ENCODE data around the gene C1QC. TPM values are rescaled to one million over a fixed set of nuclear protein-coding genes. Genes with fewer than 3 reads are reported as not detected.

C1QC gene
- total and polyA plus RNA-seq, 2 experiments from 2014 or later, result not detected

DNA sequence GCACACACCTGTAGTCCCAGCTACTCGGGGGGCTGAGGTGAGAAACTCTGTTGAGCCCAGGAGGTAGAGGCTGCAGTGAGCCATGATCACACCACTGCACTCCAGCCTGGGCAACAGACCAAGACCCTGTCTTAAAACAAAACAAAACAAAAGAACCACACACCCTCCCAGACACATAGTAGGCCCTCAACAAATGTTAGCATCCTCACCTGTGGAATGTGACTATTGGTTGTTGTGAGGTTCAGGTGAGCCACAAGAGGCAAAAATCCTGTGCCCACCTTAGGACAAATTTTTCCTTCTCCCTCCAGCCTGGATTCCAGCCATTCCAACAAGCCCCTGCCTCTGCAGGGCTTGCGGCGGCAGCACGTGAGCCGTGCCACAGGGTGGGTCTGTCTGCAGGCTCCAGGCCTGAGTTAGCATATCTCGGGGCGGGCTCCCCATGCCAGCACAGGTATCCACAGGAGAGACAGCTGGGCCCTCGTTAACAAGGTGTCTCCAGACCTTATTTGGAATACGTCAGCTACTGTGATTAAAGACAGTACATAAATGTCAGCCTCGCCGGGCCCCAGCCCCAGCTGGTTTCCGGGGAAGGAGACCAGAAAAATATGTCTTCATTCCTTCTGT, 27.0 kb downstream of the C1QC start:
- no peaks in the 10 kb centered on the region for H3K4me1 ChIP-seq (ENCODE audit: insufficient read depth)
- no peaks in the 10 kb centered on the region for H3K36me3 Mint-ChIP-seq (ENCODE audit: low read depth)
- H3K27me3 ChIP-seq (ENCODE audit: insufficient read depth), result no peaks in the 10 kb centered on the region
- H3K4me1 Mint-ChIP-seq, result peaks cover 15% of the 10 kb centered on the region
- peaks cover 14% of the 10 kb centered on the region for H3K27me3 Mint-ChIP-seq (ENCODE audit: insufficient read depth, low read depth, poor library complexity)
- H3K9me3 Mint-ChIP-seq, result no peaks in the 10 kb centered on the region
- no peak overlapping the region for H3K27ac ChIP-seq (ENCODE audit: low read depth)
- no peaks in the 10 kb centered on the region for H3K9me2 ChIP-seq (ENCODE audit: insufficient read depth)
- H2AFZ ChIP-seq, result no peak overlapping the region
- DNase-seq (ENCODE audit: low spot score), result peak; percentile 21
- no peak overlapping the region for H3K27ac Mint-ChIP-seq
- H3K36me3 ChIP-seq (ENCODE audit: insufficient read depth), result no peaks in the 10 kb centered on the region
- H3K4me3 Mint-ChIP-seq, result no peak overlapping the region
- H3K4me3 ChIP-seq, result no peak overlapping the region
- H3K4me2 ChIP-seq, result no peak overlapping the region
- H3K79me2 ChIP-seq (replicated peaks; ENCODE audit: insufficient read depth), result no peaks in the 10 kb centered on the region
- peak; percentile 30 for ATAC-seq
- TF ChIP-seq CTCF (conservative IDR thresholded peaks at IDR 0.05; ENCODE audit: low read depth in 2 of 2) (no peak), STAT1 (IDR thresholded peaks at IDR 0.05; ENCODE audit: unreplicated experiment) (no peak), CREB1 (CRISPR knock-in tag; IDR thresholded peaks at IDR 0.05; ENCODE audit: low read depth) (no peak), JUNB (IDR thresholded peaks at IDR 0.05; ENCODE audit: unreplicated experiment) (no peak), ZNF114 (CRISPR knock-in tag; IDR thresholded peaks at IDR 0.05) (no peak), NANOG (IDR thresholded peaks at IDR 0.05; ENCODE audit: borderline replicate concordance) (no peak), EZH2 (IDR thresholded peaks at IDR 0.05; ENCODE audit: low read depth, unreplicated experiment) (no peak), EZH2phosphoT487 (IDR thresholded peaks at IDR 0.05; ENCODE audit: unreplicated experiment) (no peak), ZNF331 (CRISPR knock-in tag; IDR thresholded peaks at IDR 0.05; ENCODE audit: low read depth) (no peak)
- TF ChIP-seq, protein P1, sequence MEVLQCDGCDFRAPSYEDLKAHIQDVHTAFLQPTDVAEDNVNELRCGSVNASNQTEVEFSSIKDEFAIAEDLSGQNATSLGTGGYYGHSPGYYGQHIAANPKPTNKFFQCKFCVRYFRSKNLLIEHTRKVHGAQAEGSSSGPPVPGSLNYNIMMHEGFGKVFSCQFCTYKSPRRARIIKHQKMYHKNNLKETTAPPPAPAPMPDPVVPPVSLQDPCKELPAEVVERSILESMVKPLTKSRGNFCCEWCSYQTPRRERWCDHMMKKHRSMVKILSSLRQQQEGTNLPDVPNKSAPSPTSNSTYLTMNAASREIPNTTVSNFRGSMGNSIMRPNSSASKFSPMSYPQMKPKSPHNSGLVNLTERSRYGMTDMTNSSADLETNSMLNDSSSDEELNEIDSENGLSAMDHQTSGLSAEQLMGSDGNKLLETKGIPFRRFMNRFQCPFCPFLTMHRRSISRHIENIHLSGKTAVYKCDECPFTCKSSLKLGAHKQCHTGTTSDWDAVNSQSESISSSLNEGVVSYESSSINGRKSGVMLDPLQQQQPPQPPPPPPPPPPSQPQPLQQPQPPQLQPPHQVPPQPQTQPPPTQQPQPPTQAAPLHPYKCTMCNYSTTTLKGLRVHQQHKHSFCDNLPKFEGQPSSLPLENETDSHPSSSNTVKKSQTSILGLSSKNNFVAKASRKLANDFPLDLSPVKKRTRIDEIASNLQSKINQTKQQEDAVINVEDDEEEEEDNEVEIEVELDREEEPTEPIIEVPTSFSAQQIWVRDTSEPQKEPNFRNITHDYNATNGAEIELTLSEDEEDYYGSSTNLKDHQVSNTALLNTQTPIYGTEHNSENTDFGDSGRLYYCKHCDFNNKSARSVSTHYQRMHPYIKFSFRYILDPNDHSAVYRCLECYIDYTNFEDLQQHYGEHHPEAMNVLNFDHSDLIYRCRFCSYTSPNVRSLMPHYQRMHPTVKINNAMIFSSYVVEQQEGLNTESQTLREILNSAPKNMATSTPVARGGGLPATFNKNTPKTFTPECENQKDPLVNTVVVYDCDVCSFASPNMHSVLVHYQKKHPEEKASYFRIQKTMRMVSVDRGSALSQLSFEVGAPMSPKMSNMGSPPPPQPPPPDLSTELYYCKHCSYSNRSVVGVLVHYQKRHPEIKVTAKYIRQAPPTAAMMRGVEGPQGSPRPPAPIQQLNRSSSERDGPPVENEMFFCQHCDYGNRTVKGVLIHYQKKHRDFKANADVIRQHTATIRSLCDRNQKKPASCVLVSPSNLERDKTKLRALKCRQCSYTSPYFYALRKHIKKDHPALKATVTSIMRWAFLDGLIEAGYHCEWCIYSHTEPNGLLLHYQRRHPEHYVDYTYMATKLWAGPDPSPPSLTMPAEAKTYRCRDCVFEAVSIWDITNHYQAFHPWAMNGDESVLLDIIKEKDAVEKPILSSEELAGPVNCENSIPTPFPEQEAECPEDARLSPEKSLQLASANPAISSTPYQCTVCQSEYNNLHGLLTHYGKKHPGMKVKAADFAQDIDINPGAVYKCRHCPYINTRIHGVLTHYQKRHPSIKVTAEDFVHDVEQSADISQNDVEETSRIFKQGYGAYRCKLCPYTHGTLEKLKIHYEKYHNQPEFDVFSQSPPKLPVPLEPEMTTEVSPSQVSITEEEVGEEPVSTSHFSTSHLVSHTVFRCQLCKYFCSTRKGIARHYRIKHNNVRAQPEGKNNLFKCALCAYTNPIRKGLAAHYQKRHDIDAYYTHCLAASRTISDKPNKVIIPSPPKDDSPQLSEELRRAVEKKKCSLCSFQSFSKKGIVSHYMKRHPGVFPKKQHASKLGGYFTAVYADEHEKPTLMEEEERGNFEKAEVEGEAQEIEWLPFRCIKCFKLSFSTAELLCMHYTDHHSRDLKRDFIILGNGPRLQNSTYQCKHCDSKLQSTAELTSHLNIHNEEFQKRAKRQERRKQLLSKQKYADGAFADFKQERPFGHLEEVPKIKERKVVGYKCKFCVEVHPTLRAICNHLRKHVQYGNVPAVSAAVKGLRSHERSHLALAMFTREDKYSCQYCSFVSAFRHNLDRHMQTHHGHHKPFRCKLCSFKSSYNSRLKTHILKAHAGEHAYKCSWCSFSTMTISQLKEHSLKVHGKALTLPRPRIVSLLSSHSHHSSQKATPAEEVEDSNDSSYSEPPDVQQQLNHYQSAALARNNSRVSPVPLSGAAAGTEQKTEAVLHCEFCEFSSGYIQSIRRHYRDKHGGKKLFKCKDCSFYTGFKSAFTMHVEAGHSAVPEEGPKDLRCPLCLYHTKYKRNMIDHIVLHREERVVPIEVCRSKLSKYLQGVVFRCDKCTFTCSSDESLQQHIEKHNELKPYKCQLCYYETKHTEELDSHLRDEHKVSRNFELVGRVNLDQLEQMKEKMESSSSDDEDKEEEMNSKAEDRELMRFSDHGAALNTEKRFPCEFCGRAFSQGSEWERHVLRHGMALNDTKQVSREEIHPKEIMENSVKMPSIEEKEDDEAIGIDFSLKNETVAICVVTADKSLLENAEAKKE (CRISPR knock-in tag; IDR thresholded peaks at IDR 0.05), result no peak
- TF ChIP-seq, protein P2, sequence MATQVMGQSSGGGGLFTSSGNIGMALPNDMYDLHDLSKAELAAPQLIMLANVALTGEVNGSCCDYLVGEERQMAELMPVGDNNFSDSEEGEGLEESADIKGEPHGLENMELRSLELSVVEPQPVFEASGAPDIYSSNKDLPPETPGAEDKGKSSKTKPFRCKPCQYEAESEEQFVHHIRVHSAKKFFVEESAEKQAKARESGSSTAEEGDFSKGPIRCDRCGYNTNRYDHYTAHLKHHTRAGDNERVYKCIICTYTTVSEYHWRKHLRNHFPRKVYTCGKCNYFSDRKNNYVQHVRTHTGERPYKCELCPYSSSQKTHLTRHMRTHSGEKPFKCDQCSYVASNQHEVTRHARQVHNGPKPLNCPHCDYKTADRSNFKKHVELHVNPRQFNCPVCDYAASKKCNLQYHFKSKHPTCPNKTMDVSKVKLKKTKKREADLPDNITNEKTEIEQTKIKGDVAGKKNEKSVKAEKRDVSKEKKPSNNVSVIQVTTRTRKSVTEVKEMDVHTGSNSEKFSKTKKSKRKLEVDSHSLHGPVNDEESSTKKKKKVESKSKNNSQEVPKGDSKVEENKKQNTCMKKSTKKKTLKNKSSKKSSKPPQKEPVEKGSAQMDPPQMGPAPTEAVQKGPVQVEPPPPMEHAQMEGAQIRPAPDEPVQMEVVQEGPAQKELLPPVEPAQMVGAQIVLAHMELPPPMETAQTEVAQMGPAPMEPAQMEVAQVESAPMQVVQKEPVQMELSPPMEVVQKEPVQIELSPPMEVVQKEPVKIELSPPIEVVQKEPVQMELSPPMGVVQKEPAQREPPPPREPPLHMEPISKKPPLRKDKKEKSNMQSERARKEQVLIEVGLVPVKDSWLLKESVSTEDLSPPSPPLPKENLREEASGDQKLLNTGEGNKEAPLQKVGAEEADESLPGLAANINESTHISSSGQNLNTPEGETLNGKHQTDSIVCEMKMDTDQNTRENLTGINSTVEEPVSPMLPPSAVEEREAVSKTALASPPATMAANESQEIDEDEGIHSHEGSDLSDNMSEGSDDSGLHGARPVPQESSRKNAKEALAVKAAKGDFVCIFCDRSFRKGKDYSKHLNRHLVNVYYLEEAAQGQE (IDR thresholded peaks at IDR 0.05; ENCODE audit: unreplicated experiment), result no peak
- no peaks in the 10 kb centered on the region for H3F3A ChIP-seq (replicated peaks; ENCODE audit: low read depth)
- H4K20me1 ChIP-seq (replicated peaks; ENCODE audit: insufficient read depth), result no peaks in the 10 kb centered on the region
